Testis (tissue), 3 donors: ENCODE results near the gene SLC23A2. TPM values are rescaled to one million over a fixed set of nuclear protein-coding genes. Genes with fewer than 3 reads are reported as not detected.
"Not testable (repeated sequence)": the region's sequence is repeated elsewhere in the genome, so short reads cannot be mapped to it uniquely, and the experiment has no call there.

Experiments
- DNase-seq: peaks from one replicate; pipeline ENCODE4 v3.0.0-alpha.2; 2019
- H3K27ac ChIP-seq, 2 donors: fragments of 200-600 bp; sonication (generic); one replicate each; pipeline ENCODE4 v1.5.1; 2019
- H3K27me3 ChIP-seq: fragments of 200-600 bp; sonication (generic); one replicate; pipeline ENCODE4 v1.5.1; 2019
- H3K36me3 ChIP-seq: fragments of 200-600 bp; sonication (generic); one replicate; pipeline ENCODE4 v1.5.1; 2017; ENCODE audit warnings: low read depth; ENCODE audit errors: missing control alignments
- H3K4me1 ChIP-seq: fragments of 200-600 bp; sonication (generic); one replicate; pipeline ENCODE4 v1.5.1; 2019
- H3K4me3 ChIP-seq, 2 donors: fragments of 200-600 bp; sonication (generic); one replicate each; pipeline ENCODE4 v1.5.1; 2017 to 2019
- H3K9me3 ChIP-seq: fragments of 200-600 bp; sonication (generic); one replicate; pipeline ENCODE4 v1.5.1; 2017
- CTCF ChIP-seq, 3 experiments: fragments of 450-650 bp in 2 of 3; fragments of 200-600 bp in 1 of 3; sonication (generic) in 1 of 3; IDR thresholded peaks; one replicate each; pipeline ENCODE4 v1.5.1; 2016 to 2019; ENCODE audit warnings: antibody characterized with exemption in 3 of 3, mild to moderate bottlenecking in 2 of 3, moderate library complexity in 1 of 3
- POLR2A ChIP-seq: fragments of 450-650 bp; IDR thresholded peaks from one replicate; pipeline ENCODE4 v1.6.1; 2017; ENCODE audit warnings: antibody characterized with exemption, mild to moderate bottlenecking, moderate library complexity
- WGBS, 2 donors: methylation state at CpG; one replicate each; pipeline ENCODE4 v1.1.5; 2018; 5-methylcytosine and 5-hydroxymethylcytosine counted together
- intact Hi-C: fragments of 100-400 bp; cut with DNase I; formaldehyde crosslinking; loops from one replicate; pipeline ENCODE4 v1.15.1; 2023; ENCODE audit warnings: low total_unique reads
- polyA plus RNA-seq: library from polyadenylated mRNA; stranded (reverse); fragments of 350-450 nt; fragmentation: Illumina TruSeq; extraction: RNeasy Lipid Tissue Mini Kit (QIAGEN cat#74804); gene quantifications from one replicate; pipeline ENCODE4 v1.2.3, GENCODE V29; 2014; ENCODE audit warnings: low read depth, low replicate concordance; ENCODE audit not compliant: insufficient read depth
- total RNA-seq, 2 donors: library from RNA; depleted of rRNA; stranded (reverse); fragments of >200 nt; gene quantifications; one replicate each; pipeline ENCODE4 v1.2.3, GENCODE V29; 2016

Gene SLC23A2
- total and polyA plus RNA-seq, 3 donors from 2014 or later, result 23.6 to 49.3 (median 40.7) TPM

GRCh38 chr20:5041433-5041832 is 40.1 kb upstream of the SLC23A2 start:
- WGBS, 2 donors, result 61 to 65% methylated on average over 3 of the region's 3 CpGs
- TF ChIP-seq POLR2A (no peak), CTCF (IDR thresholded peaks at IDR 0.05) (no peak)
- Histone ChIP-seq H3K4me1 (no peaks in the 10 kb centered on the region), H3K27ac (no peak overlapping the region), H3K4me3 (no peak overlapping the region), H3K36me3 (no peaks in the 10 kb centered on the region), H3K27me3 (no peaks in the 10 kb centered on the region), H3K9me3 (no peaks in the 10 kb centered on the region)
- intact Hi-C loops, result no loop called here
- DNase-seq, result peak; percentile 56

GRCh38 chr20:5040345-5040744 is 39.0 kb upstream of the SLC23A2 start:
- intact Hi-C loops, result no loop called here
- Histone ChIP-seq H3K27me3 (no peaks in the 10 kb centered on the region), H3K4me1 (no peaks in the 10 kb centered on the region), H3K9me3 (no peaks in the 10 kb centered on the region), H3K27ac (no peak overlapping the region), H3K36me3 (no peaks in the 10 kb centered on the region), H3K4me3 (no peak overlapping the region)
- TF ChIP-seq CTCF (IDR thresholded peaks at IDR 0.05) (no peak), POLR2A (no peak)
- no peak for DNase-seq
- 77 to 88% methylated on average over 4 of the region's 4 CpGs for WGBS, 2 donors

- no peak for DNase-seq
- H3K36me3 ChIP-seq, result no peaks in the 10 kb centered on the region
- intact Hi-C loops, result no loop called here
- WGBS, 2 donors, result 93 to 100% methylated on average over 1 of the region's 1 CpG
- no peaks in the 10 kb centered on the region for H3K4me1 ChIP-seq
- H3K27ac ChIP-seq, result no peak overlapping the region
- no peaks in the 10 kb centered on the region for H3K27me3 ChIP-seq
- H3K9me3 ChIP-seq, result no peaks in the 10 kb centered on the region
- H3K4me3 ChIP-seq, result no peak overlapping the region
- TF ChIP-seq CTCF (IDR thresholded peaks at IDR 0.05) (no peak), POLR2A (no peak)
These were observed 38.6 kb upstream of the SLC23A2 start for GRCh38 chr20:5039889-5040288.

GRCh38 chr20:5039255-5039657 is 37.9 kb upstream of the SLC23A2 start:
- no peaks in the 10 kb centered on the region for H3K36me3 ChIP-seq
- no peaks in the 10 kb centered on the region for H3K4me1 ChIP-seq
- no peak overlapping the region for H3K4me3 ChIP-seq
- intact Hi-C loops, result no loop called here
- no peaks in the 10 kb centered on the region for H3K9me3 ChIP-seq
- 72 to 79% methylated on average over 8 of the region's 8 CpGs for WGBS, 2 donors
- H3K27ac ChIP-seq, result no peak overlapping the region
- DNase-seq, result no peak
- no peaks in the 10 kb centered on the region for H3K27me3 ChIP-seq
- no peak for TF ChIP-seq POLR2A
- TF ChIP-seq CTCF (IDR thresholded peaks at IDR 0.05), result no peak

GRCh38 chr20:5036828-5037227 is 35.5 kb upstream of the SLC23A2 start:
- Histone ChIP-seq H3K27ac (no peak overlapping the region), H3K4me1 (peaks cover 9% of the 10 kb centered on the region), H3K27me3 (no peaks in the 10 kb centered on the region), H3K4me3 (no peak overlapping the region), H3K9me3 (no peaks in the 10 kb centered on the region), H3K36me3 (no peaks in the 10 kb centered on the region)
- no peak for TF ChIP-seq CTCF (IDR thresholded peaks at IDR 0.05)
- no peak for TF ChIP-seq POLR2A
- no peak for DNase-seq
- intact Hi-C loops, result no loop called here
- WGBS, 2 donors, result 58 to 72% methylated on average over 2 of the region's 2 CpGs

- H3K36me3 ChIP-seq, intact Hi-C loops, H3K9me3 ChIP-seq, H3K4me3 ChIP-seq, H3K27ac ChIP-seq, H3K27me3 ChIP-seq, H3K4me1 ChIP-seq, DNase-seq: not testable (repeated sequence)
- WGBS, 2 donors, result 75% methylated on average over 1 of the region's 1 CpG; no CpG with 5 or more reads in 1 of the 2 donors
These were observed 34.2 kb upstream of the SLC23A2 start for GRCh38 chr20:5035518-5035917.
